H1 (cell line): ENCODE results near the gene TBC1D22A. TPM values are rescaled to one million over a fixed set of nuclear protein-coding genes. Genes with fewer than 3 reads are reported as not detected.
A peak's percentile ranks its signal among the peaks of the same experiment; 100 is the strongest.

Experiments
- CTCF ChIA-PET: fragments of 300-600 bp; sonication (Branson Sonifier 250); formaldehyde crosslinking; loops from one replicate; lab custom pipeline; 2021; ENCODE audit not compliant: partially characterized antibody; lab: Charles Lee
- POLR2A ChIA-PET: fragments of 300-600 bp; sonication (Branson Sonifier 250); formaldehyde crosslinking; loops from one replicate; lab custom pipeline; 2021; ENCODE audit warnings: inconsistent platforms; ENCODE audit not compliant: partially characterized antibody; lab: Charles Lee
- DNase-seq, 2 experiments: peaks; one replicate each; pipeline versions ENCODE4 v3.0.0 to v3.0.0-alpha.2; 2010 to 2022; ENCODE audit warnings: low spot score in 2 of 2, low read depth in 1 of 2, mixed read lengths in 1 of 2
- FAIRE-seq: peaks from 2 replicates; lab custom pipeline; 2011; peaks lifted over from hg19 to GRCh38; lab: Jason Lieb, UNC
- H2AFZ ChIP-seq: 2 replicates; pipeline ENCODE4 v1.8.1; 2012; ENCODE audit warnings: low read length, inconsistent platforms
- H2AK5ac ChIP-seq: 2 replicates; pipeline ENCODE4 v1.6.1; 2013; ENCODE audit warnings: low read depth, low read length
- H2BK120ac ChIP-seq: replicated peaks from 2 replicates; pipeline ENCODE3; 2013; ENCODE audit warnings: low read depth, low read length, inconsistent platforms
- H2BK12ac ChIP-seq: 2 replicates; pipeline ENCODE4 v1.6.1; 2013; ENCODE audit warnings: low read depth, low read length
- H2BK15ac ChIP-seq: 2 replicates; pipeline ENCODE4 v1.6.1; 2013; ENCODE audit warnings: low read length
- H2BK20ac ChIP-seq: 2 replicates; pipeline ENCODE4 v1.6.1; 2013; ENCODE audit warnings: low read length
- H2BK5ac ChIP-seq: 2 replicates; pipeline ENCODE4 v1.6.1; 2013; ENCODE audit warnings: low read depth, low read length
- H3K14ac ChIP-seq: 2 replicates; pipeline ENCODE4 v1.6.1; 2013; ENCODE audit warnings: inconsistent platforms; ENCODE audit not compliant: insufficient read length
- H3K18ac ChIP-seq: 2 replicates; pipeline ENCODE4 v1.6.1; 2013; ENCODE audit warnings: low read length; ENCODE audit errors: extremely low read depth
- H3K23ac ChIP-seq: 2 replicates; pipeline ENCODE4 v1.6.1; 2013; ENCODE audit warnings: inconsistent platforms; ENCODE audit not compliant: insufficient read length
- H3K23me2 ChIP-seq: 2 replicates; pipeline ENCODE4 v1.6.1; 2013; ENCODE audit warnings: low read depth, low read length
- H3K27ac ChIP-seq: 2 replicates; pipeline ENCODE4 v1.6.1; 2011; ENCODE audit warnings: low read depth, low read length, inconsistent platforms
- H3K27me3 ChIP-seq, 4 experiments: replicated peaks in 1 of 4; 1 replicate in 1 of 4; 2 replicates in 3 of 4; pipeline versions ENCODE4 v1.6.1 to v1.8.1; 2011 to 2013; ENCODE audit warnings: low read length in 3 of 4, mild to moderate bottlenecking in 3 of 4, inconsistent platforms in 2 of 4, mixed read lengths in 2 of 4, moderate library complexity in 1 of 4; ENCODE audit not compliant: control insufficient read depth in 3 of 4, insufficient read depth in 3 of 4; ENCODE audit errors: extremely low read depth in 1 of 4
- H3K36me3 ChIP-seq, 4 experiments: 2 replicates each; pipeline versions ENCODE4 v1.6.1 to v1.8.1; 2011 to 2013; ENCODE audit warnings: mild to moderate bottlenecking in 4 of 4, low read length in 3 of 4, moderate library complexity in 2 of 4, control low read depth in 1 of 4, inconsistent platforms in 1 of 4; ENCODE audit not compliant: insufficient read depth in 4 of 4, control insufficient read depth in 2 of 4
- H3K4ac ChIP-seq: replicated peaks from 2 replicates; pipeline ENCODE3; 2013; ENCODE audit warnings: low read length, low read depth, mixed read lengths, inconsistent platforms; ENCODE audit not compliant: insufficient read length
- H3K4me1 ChIP-seq, 4 experiments: replicated peaks in 1 of 4; 1 replicate in 1 of 4; 2 replicates in 3 of 4; pipeline versions ENCODE4 v1.6.1 to v1.8.1; 2011 to 2013; ENCODE audit warnings: low read length in 3 of 4, inconsistent platforms in 2 of 4, mixed read lengths in 1 of 4; ENCODE audit not compliant: insufficient read depth in 4 of 4, control insufficient read depth in 3 of 4
- H3K4me2 ChIP-seq, 2 experiments: 2 replicates each; pipeline versions ENCODE4 v1.6.1 to v1.8.1; 2011 to 2013; ENCODE audit warnings: low read depth in 2 of 2, low read length in 2 of 2, control low read depth in 1 of 2, inconsistent platforms in 1 of 2, mild to moderate bottlenecking in 1 of 2; ENCODE audit not compliant: insufficient read depth in 1 of 2
- H3K4me3 ChIP-seq, 4 experiments: fragments of 200-600, 300-600 bp in 1 of 4; sonication (generic), shearing (Covaris generic), sonication (Bioruptor Twin) in 1 of 4; 2 replicates each; pipeline versions ENCODE4 v1.5.1 to v1.8.1; 2011 to 2016; ENCODE audit warnings: low read length in 4 of 4, low read depth in 3 of 4, control low read depth in 2 of 4, inconsistent platforms in 2 of 4, mild to moderate bottlenecking in 2 of 4, mixed read lengths in 1 of 4, moderate library complexity in 1 of 4; ENCODE audit not compliant: insufficient read depth in 2 of 4; ENCODE audit errors: extremely low read depth in 1 of 4
- H3K56ac ChIP-seq: replicated peaks from 2 replicates; pipeline ENCODE3; 2013; ENCODE audit warnings: low read depth, mild to moderate bottlenecking, mixed read lengths, low read length, inconsistent platforms; ENCODE audit not compliant: insufficient read length
- H3K79me1 ChIP-seq: 2 replicates; pipeline ENCODE4 v1.6.1; 2013; ENCODE audit warnings: low read depth, low read length, control low read depth
- H3K79me2 ChIP-seq, 2 experiments: 2 replicates each; pipeline versions ENCODE4 v1.6.1 to v1.8.1; 2012 to 2013; ENCODE audit warnings: low read length in 2 of 2, mild to moderate bottlenecking in 2 of 2, inconsistent platforms in 1 of 2; ENCODE audit not compliant: insufficient read depth in 2 of 2, control insufficient read depth in 1 of 2
- H3K9ac ChIP-seq, 4 experiments: replicated peaks in 1 of 4; 1 replicate in 1 of 4; 2 replicates in 3 of 4; pipeline versions ENCODE4 v1.6.1 to v1.8.1; 2011 to 2013; ENCODE audit warnings: low read depth in 3 of 4, low read length in 3 of 4, control low read depth in 2 of 4, mild to moderate bottlenecking in 2 of 4, moderate library complexity in 2 of 4, inconsistent platforms in 1 of 4; ENCODE audit errors: extremely low read depth in 1 of 4
- H3K9me3 ChIP-seq, 2 experiments: 2 replicates each; pipeline versions ENCODE4 v1.6.1 to v1.8.1; 2012 to 2013; ENCODE audit warnings: mild to moderate bottlenecking in 2 of 2, moderate library complexity in 2 of 2, control low read depth in 1 of 2, inconsistent platforms in 1 of 2, low read depth in 1 of 2, low read length in 1 of 2, mixed read lengths in 1 of 2; ENCODE audit not compliant: insufficient read depth in 2 of 2
- H4K20me1 ChIP-seq, 2 experiments: replicated peaks in 1 of 2; 2 replicates each; pipeline versions ENCODE3 to v1.8.1; 2011 to 2013; ENCODE audit warnings: inconsistent platforms in 2 of 2, low read length in 2 of 2, mild to moderate bottlenecking in 1 of 2; ENCODE audit not compliant: insufficient read depth in 2 of 2, control insufficient read depth in 1 of 2
- H4K5ac ChIP-seq: 2 replicates; pipeline ENCODE4 v1.6.1; 2013; ENCODE audit warnings: low read length, low read depth, mixed read lengths, inconsistent platforms; ENCODE audit not compliant: insufficient read length
- H4K8ac ChIP-seq: 2 replicates; pipeline ENCODE4 v1.8.0; 2013; ENCODE audit warnings: mild to moderate bottlenecking, moderate library complexity, low read length, inconsistent platforms; ENCODE audit not compliant: insufficient read depth; ENCODE audit errors: extremely low read depth
- H4K91ac ChIP-seq: replicated peaks from 2 replicates; pipeline ENCODE3; 2013; ENCODE audit warnings: low read length, mixed read lengths, inconsistent platforms; ENCODE audit not compliant: insufficient read length
- BCL11A ChIP-seq, 2 experiments: IDR thresholded peaks; one replicate each; pipeline ENCODE4 v1.6.1; 2011; ENCODE audit warnings: low read depth in 2 of 2, low read length in 2 of 2, mild to moderate bottlenecking in 2 of 2
- CBX8 ChIP-seq: fragments of 300-800, 300-1000 bp; sonication (generic); IDR thresholded peaks from 2 replicates; pipeline ENCODE4 v1.7.1; 2016; ENCODE audit warnings: low read depth, low read length, borderline replicate concordance
- CTCF ChIP-seq, 3 experiments: IDR thresholded peaks; 1 replicate in 2 of 3; 2 replicates in 1 of 3; pipeline versions ENCODE4 v1.5.1 to v1.6.1; 2011; ENCODE audit warnings: low read length in 3 of 3, mild to moderate bottlenecking in 3 of 3, inconsistent platforms in 2 of 3, low read depth in 1 of 3, moderate library complexity in 1 of 3; ENCODE audit not compliant: insufficient read depth in 1 of 3; ENCODE audit errors: control extremely low read depth in 1 of 3
- KDM4A ChIP-seq: IDR thresholded peaks from one replicate; pipeline ENCODE4 v1.7.1; 2012; ENCODE audit warnings: low read depth, mild to moderate bottlenecking, moderate library complexity, low read length, inconsistent platforms; ENCODE audit not compliant: severe bottlenecking
- SP1 ChIP-seq: IDR thresholded peaks from 2 replicates; pipeline ENCODE4 v1.6.1; 2011; ENCODE audit warnings: low read depth, low read length
- TAF7 ChIP-seq: optimal IDR thresholded peaks from 2 replicates; pipeline ENCODE3; 2011; ENCODE audit warnings: low read depth, mild to moderate bottlenecking, inconsistent platforms, low read length, moderate library complexity, borderline replicate concordance
- TCF12 ChIP-seq: IDR thresholded peaks from 2 replicates; pipeline ENCODE4 v1.6.1; 2011; ENCODE audit warnings: low read depth, mild to moderate bottlenecking, low read length
- YY1 ChIP-seq: IDR thresholded peaks from 2 replicates; pipeline ENCODE4 v1.6.1; 2011; ENCODE audit warnings: low read depth, mild to moderate bottlenecking, low read length
- ZNF274 ChIP-seq: IDR thresholded peaks from 2 replicates; pipeline ENCODE4 v1.7.0; 2012; ENCODE audit warnings: low read length, borderline replicate concordance; ENCODE audit errors: extremely low read depth
- WGBS, 2 experiments: shearing (Covaris generic) in 1 of 2; methylation state at CpG; one replicate each; pipeline versions ENCODE4 v1.1.6 to v1.1.7; 2013 to 2015; ENCODE audit warnings: low lambda C conversion rate in 2 of 2, mixed read lengths in 2 of 2, inconsistent platforms in 1 of 2, low coverage in 1 of 2, missing lambda C conversion rate in 1 of 2; ENCODE audit not compliant: insufficient replicate concordance in 2 of 2, insufficient coverage in 1 of 2, insufficient read length in 1 of 2; ENCODE audit errors: extremely low coverage in 1 of 2, missing lambda C conversion rate in 1 of 2; 5-methylcytosine and 5-hydroxymethylcytosine counted together
- polyA plus RNA-seq, 7 experiments: library from polyadenylated mRNA; depleted of rRNA in 3 of 7; stranded (reverse) in 5 of 7; unstranded in 2 of 7; fragments of >200 nt in 5 of 7; fragments of 200-250 nt in 2 of 7; gene quantifications; 1 replicate in 5 of 7; 2 replicates in 1 of 7; 4 replicates in 1 of 7; pipeline versions ENCODE4 v1.2.1 to v1.2.3, GENCODE V29; 2011 to 2013; ENCODE audit warnings: missing spikeins in 2 of 7, mixed read lengths in 2 of 7
- total RNA-seq: library from RNA; stranded (reverse); fragmentation: NEBNext Ultra II Directional; extraction: Animal tissue kit (Norgen Biotek cat#: 25700); gene quantifications from 2 replicates; pipeline ENCODE4 v1.2.1, GENCODE V29; 2021

Gene TBC1D22A
- total and polyA plus RNA-seq, 2 of the 8 experiments (the other 6 are each of a cell fraction or from before 2014, with no cell fraction given) = 11.9 to 18.4 TPM

DNA sequence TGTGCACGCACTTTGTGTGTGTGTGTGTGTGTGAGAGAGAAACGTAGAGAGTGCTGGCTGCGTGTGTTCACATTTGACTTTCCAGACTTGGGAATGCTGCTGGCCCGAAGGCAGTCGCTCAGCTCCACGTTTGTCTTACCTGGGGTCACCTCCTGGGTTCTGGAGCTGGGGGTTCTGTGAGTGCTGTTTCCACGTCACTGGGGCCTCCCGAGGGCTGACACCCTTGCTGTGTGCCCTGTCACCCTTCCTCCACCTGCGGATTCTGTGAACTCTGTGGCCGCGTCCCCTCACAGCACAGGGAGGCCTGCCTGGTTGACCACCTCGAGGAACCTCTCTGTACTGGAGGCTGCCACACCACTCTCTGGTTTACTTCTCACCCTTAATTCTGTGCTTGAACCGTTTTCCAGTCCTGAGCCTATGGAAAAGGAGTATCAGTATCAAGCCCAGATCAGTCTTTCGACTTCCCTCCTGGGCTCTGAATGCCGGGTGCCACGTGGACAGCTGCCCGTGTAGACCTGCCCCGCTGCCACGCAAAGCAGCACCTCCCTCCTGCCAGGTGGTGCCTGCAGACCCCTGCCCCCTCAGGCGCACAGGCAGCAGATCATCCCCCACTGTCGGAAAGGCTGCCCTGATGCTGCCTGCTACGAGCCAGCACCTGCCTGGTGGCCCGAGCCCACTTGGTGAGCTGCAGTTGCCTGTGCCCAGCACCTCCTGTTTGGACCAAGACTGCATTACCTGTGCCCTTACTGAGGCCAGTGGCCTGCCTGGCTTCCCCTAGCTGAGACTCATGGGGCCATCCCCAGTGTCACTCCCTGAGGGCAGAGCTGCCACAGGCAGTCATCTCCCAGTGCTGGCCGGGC is 233.3 kb downstream of the TBC1D22A start:
- H3K4ac ChIP-seq = peak overlapping the region; percentile 42
- DNase-seq (no peak), FAIRE-seq (no peak)
- no peak overlapping the region for H2BK12ac ChIP-seq
- no peak overlapping the region for H2BK20ac ChIP-seq
- H4K20me1 ChIP-seq = no peaks in the 10 kb centered on the region
- no peak overlapping the region for H4K8ac ChIP-seq
- no peak overlapping the region for H3K14ac ChIP-seq
- ChIA-PET POLR2A (no interaction called here), CTCF (interaction anchor here (0.6 to 2.6 kb wide), 5 partner anchors 11 to 543 kb away, joined by 3 to 14 read pairs (median 3); no protein-coding TSS in a partner anchor)
- peaks cover 0 to 2% (median 0%) of the 10 kb centered on the region in 4 experiments; a peak in 2 of 7 replicates for H3K4me1 ChIP-seq
- H3K4me2 ChIP-seq = no peak overlapping the region
- no peak overlapping the region for H3K27ac ChIP-seq
- no peak overlapping the region; the same call in 1 of the 2 replicates for H3K18ac ChIP-seq
- no peak overlapping the region for H2BK15ac ChIP-seq
- no peak overlapping the region for H3K23ac ChIP-seq
- H3K79me2 ChIP-seq = no peaks in the 10 kb centered on the region
- no peak overlapping the region for H3K9ac ChIP-seq
- H3K4me3 ChIP-seq = no peak overlapping the region
- no peak overlapping the region for H4K91ac ChIP-seq
- H3K27me3 ChIP-seq = no peaks in the 10 kb centered on the region
- 86% methylated on average over 22 of the region's 24 CpGs; no CpG with 5 or more reads in 1 of the 2 experiments for WGBS, 2 experiments
- H3K23me2 ChIP-seq = 0 out of 2 replicates have a peak, but pooled peaks cover 4% of the 10 kb centered on the region
- H2AK5ac ChIP-seq = no peak overlapping the region
- H2AFZ ChIP-seq = no peak overlapping the region
- H2BK5ac ChIP-seq = no peak overlapping the region; the same call in 1 of the 2 replicates
- no peaks in the 10 kb centered on the region for H3K9me3 ChIP-seq
- no peak overlapping the region for H4K5ac ChIP-seq
- H3K36me3 ChIP-seq = no peaks in the 10 kb centered on the region
- no peaks in the 10 kb centered on the region; the same call in 1 of the 2 replicates for H3K79me1 ChIP-seq
- H2BK120ac ChIP-seq = no peak overlapping the region
- no peak overlapping the region for H3K56ac ChIP-seq
- TF ChIP-seq TAF7 (no peak), CBX8 (no peak), SP1 (no peak), YY1 (no peak), CTCF (IDR thresholded peaks at IDR 0.05; ENCODE audit: control extremely low read depth in 1 of 3, insufficient read depth in 1 of 3, low read depth in 1 of 3, low read length in 3 of 3) (no peak), TCF12 (no peak), ZNF274 (no peak), BCL11A (IDR thresholded peaks at IDR 0.05; ENCODE audit: low read depth in 2 of 2, low read length in 2 of 2) (no peak), KDM4A (no peak)
